HepG2 (cell line): Measurements from ENCODE around the gene SLC35B2. TPM values are rescaled to one million over a fixed set of nuclear protein-coding genes. Genes with fewer than 3 reads are reported as not detected.

Experiments used
- ATF1 ChIP-seq: IDR thresholded peaks from 2 replicates; pipeline ENCODE4 v1.6.1; 2016; ENCODE audit warnings: mild to moderate bottlenecking, control low read depth
- BRD4 ChIP-seq: sonication (generic); formaldehyde crosslinking; IDR thresholded peaks from 2 replicates; pipeline ENCODE4 v1.4.0; 2020; ENCODE audit warnings: missing genetic modification reagents
- CSRNP2 ChIP-seq: sonication (generic); formaldehyde crosslinking; conservative IDR thresholded peaks from 2 replicates; pipeline ENCODE4 v1.8.0; 2022; ENCODE audit warnings: low read depth, missing genetic modification reagents
- EED ChIP-seq: sonication (generic); formaldehyde crosslinking; IDR thresholded peaks from 2 replicates; pipeline ENCODE4 v1.5.0; 2020; ENCODE audit warnings: mild to moderate bottlenecking, missing genetic modification reagents
- HDAC1 ChIP-seq: sonication (generic); formaldehyde crosslinking; IDR thresholded peaks from 2 replicates; pipeline ENCODE4 v1.5.1; 2020; ENCODE audit warnings: mild to moderate bottlenecking, missing genetic modification reagents
- HNF4G ChIP-seq, 2 experiments: sonication (generic) in 1 of 2; formaldehyde crosslinking in 1 of 2; IDR thresholded peaks; 2 replicates each; pipeline versions ENCODE4 v1.4.0 to v1.6.1; 2011 to 2020; ENCODE audit warnings: borderline replicate concordance in 2 of 2, low read depth in 2 of 2, mild to moderate bottlenecking in 2 of 2, low read length in 1 of 2, missing genetic modification reagents in 1 of 2, moderate library complexity in 1 of 2
- KDM3A ChIP-seq: IDR thresholded peaks from 2 replicates; pipeline ENCODE4 v1.6.1; 2018; ENCODE audit warnings: low read depth, missing compliant biosample characterization
- NBN ChIP-seq: fragments of 450-650 bp; conservative IDR thresholded peaks from 2 replicates; pipeline ENCODE4 v1.6.1; 2017
- NFYB ChIP-seq: sonication (generic); formaldehyde crosslinking; IDR thresholded peaks from 2 replicates; pipeline ENCODE4 v1.4.0; 2020; ENCODE audit warnings: missing genetic modification reagents
- NR2F1 ChIP-seq, 2 experiments: fragments of 450-650 bp in 1 of 2; formaldehyde crosslinking in 1 of 2; IDR thresholded peaks; 2 replicates each; pipeline versions ENCODE4 v1.5.0 to v1.6.1; 2016 to 2020; ENCODE audit warnings: mild to moderate bottlenecking in 1 of 2, missing compliant biosample characterization in 1 of 2, missing genetic modification reagents in 1 of 2, moderate library complexity in 1 of 2
- POGZ ChIP-seq: sonication (generic); formaldehyde crosslinking; IDR thresholded peaks from 2 replicates; pipeline ENCODE4 v1.4.0; 2020; ENCODE audit warnings: mild to moderate bottlenecking, missing genetic modification reagents
- SOX5 ChIP-seq: IDR thresholded peaks from 2 replicates; pipeline ENCODE4 v1.6.1; 2016; ENCODE audit warnings: borderline replicate concordance
- TARDBP ChIP-seq: sonication (generic); formaldehyde crosslinking; IDR thresholded peaks from 2 replicates; pipeline ENCODE4 v1.8.0; 2022; ENCODE audit warnings: mild to moderate bottlenecking, missing genetic modification reagents
- TMF1 ChIP-seq: sonication (generic); formaldehyde crosslinking; IDR thresholded peaks from 2 replicates; pipeline ENCODE4 v1.8.1; 2022; ENCODE audit warnings: low read depth, missing genetic modification reagents
- ZBTB2 ChIP-seq: sonication (generic); formaldehyde crosslinking; IDR thresholded peaks from 2 replicates; pipeline ENCODE4 v1.8.0; 2022; ENCODE audit warnings: low read depth, missing genetic modification reagents
- ZBTB4 ChIP-seq: sonication (generic); formaldehyde crosslinking; IDR thresholded peaks from 2 replicates; pipeline ENCODE4 v1.4.0; 2020; ENCODE audit warnings: missing genetic modification reagents, mild to moderate bottlenecking, borderline replicate concordance
- ZKSCAN5 ChIP-seq: sonication (generic); formaldehyde crosslinking; IDR thresholded peaks from 2 replicates; pipeline ENCODE4 v1.5.1; 2020; ENCODE audit warnings: mild to moderate bottlenecking, missing genetic modification reagents
- ZNF160 ChIP-seq: sonication (generic); formaldehyde crosslinking; IDR thresholded peaks from 2 replicates; pipeline ENCODE4 v1.8.0; 2022; ENCODE audit warnings: mild to moderate bottlenecking, inconsistent platforms, missing genetic modification reagents
- ZNF335 ChIP-seq: sonication (generic); formaldehyde crosslinking; IDR thresholded peaks from 2 replicates; pipeline ENCODE4 v1.4.0; 2020; ENCODE audit warnings: missing genetic modification reagents
- ZNF557 ChIP-seq: sonication (generic); formaldehyde crosslinking; IDR thresholded peaks from 2 replicates; pipeline ENCODE4 v1.4.0; 2020; ENCODE audit warnings: missing genetic modification reagents
- ZNF737 ChIP-seq: sonication (generic); formaldehyde crosslinking; IDR thresholded peaks from 2 replicates; pipeline ENCODE4 v1.5.0; 2020; ENCODE audit warnings: missing genetic modification reagents, mild to moderate bottlenecking, borderline replicate concordance
- ZNF878 ChIP-seq: sonication (generic); formaldehyde crosslinking; IDR thresholded peaks from 2 replicates; pipeline ENCODE4 v1.8.1; 2023; ENCODE audit warnings: mild to moderate bottlenecking, missing genetic modification reagents, moderate library complexity
- polyA plus RNA-seq, 8 experiments: library from polyadenylated mRNA; depleted of rRNA in 3 of 8; stranded (reverse) in 7 of 8; unstranded in 1 of 8; fragments of >200 nt; fragmentation: Illumina TruSeq in 4 of 8; extraction: Trizol in 4 of 8; gene quantifications; 2 replicates each; pipeline versions ENCODE4 v1.2.1 to v1.2.3, GENCODE V29; 2011 to 2016; ENCODE audit warnings: low read depth in 4 of 8, missing spikeins in 1 of 8, mixed read lengths in 1 of 8; ENCODE audit not compliant: insufficient read depth in 1 of 8
- total RNA-seq, 5 experiments: library from RNA; depleted of rRNA; stranded (reverse); fragments of >200 nt; fragmentation: Illumina TruSeq; extraction: Trizol; gene quantifications; 2 replicates each; pipeline ENCODE4 v1.2.3, GENCODE V29; 2016; ENCODE audit warnings: low read depth in 1 of 5

The SLC35B2 gene
- total and polyA plus RNA-seq, 2 of the 13 experiments (the other 11 are each of a cell fraction or from before 2014, with no cell fraction given), result 61.1 to 148 TPM

- TF ChIP-seq ZBTB4 (CRISPR knock-in tag), result peak; percentile 18; the same call in 1 of the 2 replicates
- peak; percentile 35; the same call in 1 of the 2 replicates for TF ChIP-seq ATF1 (CRISPR knock-in tag)
- TF ChIP-seq ZBTB2 (CRISPR knock-in tag), result peak; percentile 73
- TF ChIP-seq TARDBP (CRISPR knock-in tag), result peak; percentile 87
- peak; percentile 91; the same call in 1 of the 2 replicates for TF ChIP-seq BRD4 (CRISPR knock-in tag)
- peak; percentile 7; the same call in 1 of the 2 replicates for TF ChIP-seq EED
- peak; percentile 35; the same call in 1 of the 2 replicates for TF ChIP-seq ZNF160
- peak; percentile 13; the same call in 1 of the 2 replicates for TF ChIP-seq HDAC1
- peak; percentile 63; the same call in 1 of the 2 replicates for TF ChIP-seq SOX5 (CRISPR knock-in tag)
- TF ChIP-seq NBN, result no peak
- TF ChIP-seq TMF1 (CRISPR knock-in tag), result 0 out of 2 replicates have a peak, but pooled peaks have one; percentile 78
- peak; percentile 34; the same call in 1 of the 2 replicates for TF ChIP-seq ZKSCAN5
- peak; percentile 41 for TF ChIP-seq HNF4G (IDR thresholded peaks at IDR 0.05; ENCODE audit: borderline replicate concordance, low read depth, low read length)
- TF ChIP-seq HNF4G (CRISPR knock-in tag; IDR thresholded peaks at IDR 0.05; ENCODE audit: borderline replicate concordance, low read depth), result peak; percentile 55
- peak; percentile 32; the same call in 1 of the 2 replicates for TF ChIP-seq KDM3A (CRISPR knock-in tag)
- peak; percentile 74 for TF ChIP-seq POGZ (CRISPR knock-in tag)
- TF ChIP-seq NR2F1 (CRISPR knock-in tag; IDR thresholded peaks at IDR 0.05), result peak in 1 of 2 experiments; percentile 27; a peak in 2 of 4 replicates
- 0 out of 2 replicates have a peak, but pooled peaks have one; percentile 7 for TF ChIP-seq CSRNP2 (CRISPR knock-in tag)
- TF ChIP-seq ZNF335 (CRISPR knock-in tag), result peak; percentile 3; the same call in 1 of the 2 replicates
- TF ChIP-seq ZNF878 (CRISPR knock-in tag), result peak; percentile 86
- 0 out of 2 replicates have a peak, but pooled peaks have one; percentile 64 for TF ChIP-seq ZNF557 (CRISPR knock-in tag)
- peak; percentile 60; the same call in 1 of the 2 replicates for TF ChIP-seq NFYB
- TF ChIP-seq ZNF737 (CRISPR knock-in tag), result no peak; the same call in 1 of the 2 replicates
These were observed 11.2 kb downstream of the SLC35B2 start (continued) for GRCh38 chr6:44245912-44246662.
